ENCODE results near the gene ADCYAP1.

ADCYAP1 gene

GRCh38 chr18:905948-906415 lies 1.3 kb downstream of the ADCYAP1 start:
- ATAC-seq (no peak), DNase-seq (no peak)
- H3K36me3 Mint-ChIP-seq (ENCODE audit: low read depth) = peaks cover 3% of the 10 kb centered on the region
- no peak overlapping the region for H3K27ac Mint-ChIP-seq
- H3K9me3 Mint-ChIP-seq = no peaks in the 10 kb centered on the region
- peaks cover 19% of the 10 kb centered on the region for H3K4me1 Mint-ChIP-seq
- no peak overlapping the region for H3K4me3 Mint-ChIP-seq
- H3K27me3 Mint-ChIP-seq = peaks cover 81% of the 10 kb centered on the region

- Mint-ChIP-seq H3K27ac (no peak overlapping the region), H3K27me3 (peaks cover 79% of the 10 kb centered on the region), H3K4me3 (peak overlapping the region; percentile 36), H3K9me3 (no peaks in the 10 kb centered on the region), H3K4me1 (peaks cover 19% of the 10 kb centered on the region), H3K36me3 (ENCODE audit: low read depth) (peaks cover 3% of the 10 kb centered on the region)
- ATAC-seq (no peak), DNase-seq (peak; percentile 4)
Observed at GRCh38 chr18:906416-907114, 1.9 kb downstream of the ADCYAP1 start.

GRCh38 chr18:907115-907884 lies 2.6 kb downstream of the ADCYAP1 start:
- Mint-ChIP-seq H3K9me3 (no peaks in the 10 kb centered on the region), H3K27me3 (peaks cover 79% of the 10 kb centered on the region), H3K4me3 (peak overlapping the region; percentile 36), H3K36me3 (ENCODE audit: low read depth) (peaks cover 3% of the 10 kb centered on the region), H3K4me1 (peaks cover 19% of the 10 kb centered on the region), H3K27ac (no peak overlapping the region)
- DNase-seq (peak; percentile 13), ATAC-seq (peak; percentile 29)

GRCh38 chr18:907885-908757 lies 3.5 kb downstream of the ADCYAP1 start:
- no peak overlapping the region for H3K27ac Mint-ChIP-seq
- no peak for DNase-seq
- H3K36me3 Mint-ChIP-seq (ENCODE audit: low read depth) = peaks cover 3% of the 10 kb centered on the region

GRCh38 chr18:908758-909724 lies 4.4 kb downstream of the ADCYAP1 start:
- H3K9me3 Mint-ChIP-seq = no peaks in the 10 kb centered on the region
- ATAC-seq (no peak), DNase-seq (no peak)
- peaks cover 67% of the 10 kb centered on the region for H3K27me3 Mint-ChIP-seq
- peak overlapping the region; percentile 38 for H3K4me3 Mint-ChIP-seq
- H3K4me1 Mint-ChIP-seq = peaks cover 19% of the 10 kb centered on the region
- no peak overlapping the region for H3K27ac Mint-ChIP-seq
- peaks cover 1% of the 10 kb centered on the region for H3K36me3 Mint-ChIP-seq (ENCODE audit: low read depth)

More at GRCh38 chr18:907885-908757, 3.5 kb downstream of the ADCYAP1 start:
- Mint-ChIP-seq H3K9me3 (no peaks in the 10 kb centered on the region), H3K4me3 (peak overlapping the region; percentile 38), H3K4me1 (peaks cover 19% of the 10 kb centered on the region), H3K27me3 (peaks cover 74% of the 10 kb centered on the region)
- no peak for ATAC-seq

- no peak for DNase-seq
- ATAC-seq = no peak
- Mint-ChIP-seq H3K4me3 (no peak overlapping the region), H3K27ac (no peak overlapping the region), H3K4me1 (peaks cover 17% of the 10 kb centered on the region), H3K9me3 (no peaks in the 10 kb centered on the region), H3K36me3 (ENCODE audit: low read depth) (no peaks in the 10 kb centered on the region), H3K27me3 (peaks cover 62% of the 10 kb centered on the region)
Observed at GRCh38 chr18:910247-910646, 5.6 kb downstream of the ADCYAP1 start.

- ATAC-seq (no peak), DNase-seq (no peak)
- Mint-ChIP-seq H3K27ac (no peak overlapping the region), H3K36me3 (ENCODE audit: low read depth) (no peaks in the 10 kb centered on the region), H3K27me3 (peaks cover 58% of the 10 kb centered on the region), H3K4me3 (no peak overlapping the region), H3K9me3 (no peaks in the 10 kb centered on the region), H3K4me1 (peaks cover 15% of the 10 kb centered on the region)
Observed at GRCh38 chr18:911025-911424, 6.4 kb downstream of the ADCYAP1 start.

- no peak for DNase-seq
- Mint-ChIP-seq H3K27me3 (peaks cover 55% of the 10 kb centered on the region), H3K4me1 (peaks cover 13% of the 10 kb centered on the region), H3K9me3 (no peaks in the 10 kb centered on the region), H3K36me3 (ENCODE audit: low read depth) (no peaks in the 10 kb centered on the region), H3K27ac (no peak overlapping the region), H3K4me3 (no peak overlapping the region)
- ATAC-seq = no peak
Observed at GRCh38 chr18:911486-911885, 6.8 kb downstream of the ADCYAP1 start.

GRCh38 chr18:916562-916961 lies 11.9 kb downstream of the ADCYAP1 start:
- Mint-ChIP-seq H3K27me3 (peaks cover 33% of the 10 kb centered on the region), H3K4me3 (no peak overlapping the region), H3K36me3 (ENCODE audit: low read depth) (no peaks in the 10 kb centered on the region), H3K4me1 (no peaks in the 10 kb centered on the region), H3K27ac (no peak overlapping the region), H3K9me3 (no peaks in the 10 kb centered on the region)
- DNase-seq = no peak
- ATAC-seq = no peak

GRCh38 chr18:919078-919477 lies 14.4 kb downstream of the ADCYAP1 start:
- Mint-ChIP-seq H3K4me1 (no peaks in the 10 kb centered on the region), H3K4me3 (no peak overlapping the region), H3K36me3 (ENCODE audit: low read depth) (no peaks in the 10 kb centered on the region), H3K27ac (no peak overlapping the region), H3K9me3 (no peaks in the 10 kb centered on the region), H3K27me3 (peaks cover 28% of the 10 kb centered on the region)
- no peak for ATAC-seq
- DNase-seq = no peak

- DNase-seq = no peak
- H3K9me3 Mint-ChIP-seq = no peaks in the 10 kb centered on the region
- no peak overlapping the region for H3K4me3 Mint-ChIP-seq
- H3K36me3 Mint-ChIP-seq (ENCODE audit: low read depth) = no peaks in the 10 kb centered on the region
- H3K4me1 Mint-ChIP-seq = no peaks in the 10 kb centered on the region
- no peak overlapping the region for H3K27ac Mint-ChIP-seq
- peaks cover 17% of the 10 kb centered on the region for H3K27me3 Mint-ChIP-seq
- no peak for ATAC-seq
Observed at GRCh38 chr18:923144-923866, 18.6 kb downstream of the ADCYAP1 start.

- Mint-ChIP-seq H3K4me1 (no peaks in the 10 kb centered on the region), H3K27me3 (peaks cover 12% of the 10 kb centered on the region), H3K27ac (no peak overlapping the region), H3K36me3 (ENCODE audit: low read depth) (no peaks in the 10 kb centered on the region), H3K9me3 (no peaks in the 10 kb centered on the region), H3K4me3 (no peak overlapping the region)
- DNase-seq (no peak), ATAC-seq (no peak)
Observed at GRCh38 chr18:924987-925386, 20.3 kb downstream of the ADCYAP1 start.

- no peaks in the 10 kb centered on the region for H3K36me3 Mint-ChIP-seq (ENCODE audit: low read depth)
- no peaks in the 10 kb centered on the region for H3K4me1 Mint-ChIP-seq
- ATAC-seq (no peak), DNase-seq (no peak)
- H3K9me3 Mint-ChIP-seq = no peaks in the 10 kb centered on the region
- peaks cover 7% of the 10 kb centered on the region for H3K27me3 Mint-ChIP-seq
- no peak overlapping the region for H3K27ac Mint-ChIP-seq
- no peak overlapping the region for H3K4me3 Mint-ChIP-seq
Observed at GRCh38 chr18:926946-927345, 22.3 kb downstream of the ADCYAP1 start.

All from activated naive CD8-positive, alpha-beta T cell treated with anti-CD3 and anti-CD28 coated beads, Interleukin-2, amount 50 U/mL, for 24 hours (primary cell).